ENCODE data around the gene ADRA2C.

Gene ADRA2C

DNA sequence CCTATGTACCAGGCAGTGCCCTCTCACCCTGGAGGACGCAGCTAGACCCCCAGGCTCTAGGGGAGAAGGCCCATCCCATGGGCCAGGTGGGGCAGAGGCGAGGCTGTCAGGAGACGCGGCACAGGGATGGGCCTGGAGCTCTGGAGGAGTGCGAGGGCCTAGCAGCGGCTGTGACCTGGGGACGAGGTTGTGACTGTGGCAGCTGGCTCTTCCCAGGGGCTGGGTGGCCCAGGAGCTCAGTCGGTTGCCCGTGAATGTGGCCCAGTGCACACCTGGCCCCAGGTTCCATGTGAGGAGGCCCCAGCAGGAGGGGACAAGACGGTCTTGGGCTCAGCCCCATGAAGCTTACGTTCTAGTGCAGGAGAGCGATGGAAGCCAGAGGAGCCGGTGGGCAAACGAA is 31.0 kb upstream of the ADRA2C start:
- DNase-seq = no peak

DNA sequence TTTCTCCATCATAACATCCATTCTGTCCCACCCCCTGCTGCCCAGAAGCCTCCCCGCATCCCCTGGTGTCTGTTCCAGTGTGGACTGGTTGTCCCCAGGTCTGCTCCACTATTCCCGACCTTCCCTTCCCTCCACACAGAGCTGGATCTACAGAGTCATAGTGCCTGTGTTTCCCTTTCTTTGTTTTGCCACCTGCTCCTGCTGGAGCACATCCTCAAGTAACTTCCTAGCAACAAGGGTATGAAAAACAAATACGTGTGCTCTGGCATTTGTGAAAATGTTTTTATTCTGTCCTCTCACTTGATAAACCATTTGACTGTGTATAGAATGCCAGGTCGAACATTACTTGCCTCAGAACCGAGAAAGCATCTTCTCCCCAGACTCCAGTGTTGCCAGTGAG is 29.9 kb upstream of the ADRA2C start:
- DNase-seq = no peak

DNA sequence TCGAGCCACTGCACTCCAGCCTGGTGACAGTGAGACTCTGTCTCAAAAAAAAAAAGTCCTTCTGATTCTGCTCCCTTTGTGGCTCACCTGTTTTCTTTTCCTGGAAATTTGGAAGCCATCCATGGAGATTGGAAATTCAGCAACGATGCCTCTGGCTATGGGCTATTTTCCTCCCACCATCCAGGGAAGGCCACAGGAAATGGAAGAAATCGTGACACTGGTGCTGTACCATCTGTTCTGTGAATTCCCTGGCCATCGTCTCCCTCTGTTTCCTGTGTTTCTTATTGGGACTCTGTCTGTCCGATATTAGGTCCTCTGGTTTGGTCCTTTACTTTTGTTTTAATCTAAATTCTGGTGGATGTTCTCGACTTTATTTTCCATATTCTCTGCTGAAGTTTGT is 29.4 kb upstream of the ADRA2C start:
- DNase-seq = no peak

DNA sequence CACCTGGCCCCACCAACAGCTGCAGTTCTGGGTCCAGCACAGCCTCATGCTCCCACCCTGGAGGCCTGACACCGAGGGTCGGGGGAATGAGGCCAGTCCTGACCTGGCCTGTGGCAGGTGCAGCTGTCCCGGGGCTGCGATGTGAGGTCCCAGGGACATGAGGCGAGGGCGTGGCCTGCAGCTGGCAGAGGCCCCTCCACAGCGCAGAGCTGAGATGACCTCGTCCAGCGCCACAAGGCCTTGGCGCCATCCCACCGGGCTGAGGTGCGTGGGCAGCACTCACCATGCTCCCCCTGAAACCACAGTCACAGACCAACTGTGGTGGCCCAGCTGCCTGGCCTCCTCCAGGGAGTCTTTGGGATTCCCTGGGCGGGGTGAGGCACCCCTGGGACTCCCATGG is 26.6 kb upstream of the ADRA2C start:
- no peak for DNase-seq

DNA sequence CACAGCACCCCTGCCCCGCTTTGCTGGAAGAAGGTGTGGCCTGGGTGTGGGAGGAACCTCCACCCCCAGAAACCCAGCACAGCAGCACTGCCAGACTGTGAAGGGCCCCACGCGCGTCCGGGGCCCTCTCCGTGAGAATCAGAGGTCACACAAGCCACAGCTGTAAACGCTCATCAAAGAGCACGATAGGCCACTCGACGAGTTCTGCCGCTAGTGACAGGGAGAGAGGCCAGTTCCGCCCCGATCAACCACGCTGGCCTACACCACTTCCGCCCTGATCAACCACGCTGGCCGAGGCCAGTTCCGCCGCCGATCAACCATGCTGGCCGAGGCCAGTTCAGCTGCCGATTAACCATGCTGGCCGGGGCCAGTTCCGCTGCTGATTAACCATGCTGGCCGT is 25.9 kb upstream of the ADRA2C start:
- DNase-seq = no peak

DNA sequence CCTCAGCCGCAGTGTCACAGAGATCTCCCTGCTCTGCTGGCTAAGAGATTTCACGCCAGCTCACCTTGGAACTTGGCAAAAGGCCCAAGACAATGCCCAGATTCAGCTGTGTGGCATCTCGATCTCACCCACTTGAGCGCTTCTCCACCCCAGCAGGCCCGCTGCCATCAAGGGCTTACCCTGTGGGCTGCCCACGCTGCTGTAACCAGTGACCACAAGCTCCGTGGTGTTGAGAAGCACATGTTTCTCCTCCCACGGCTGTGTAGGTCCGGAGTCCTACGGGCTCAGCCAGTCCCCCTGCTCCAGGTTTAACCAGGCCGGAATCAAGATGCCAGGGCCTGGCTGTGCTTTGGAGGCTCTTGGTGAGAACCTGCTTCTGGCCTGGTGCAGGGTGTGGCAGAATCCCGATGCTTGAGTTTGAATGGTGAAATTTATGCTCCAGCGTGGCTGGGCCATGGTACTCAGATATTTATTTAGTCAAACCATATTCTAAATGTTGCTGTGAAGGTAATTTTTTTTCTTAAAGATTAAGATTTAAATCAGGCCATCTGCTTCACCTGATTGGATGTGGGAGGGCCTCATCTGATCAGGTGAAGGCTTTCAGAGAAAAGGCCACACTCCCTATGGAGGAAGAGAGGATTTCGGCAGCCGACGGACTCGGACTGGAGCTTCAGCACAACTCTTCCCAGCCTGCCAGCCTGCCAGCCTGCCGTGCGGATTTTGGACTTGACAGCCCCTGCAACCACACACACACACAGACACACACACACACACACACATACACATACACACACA is 24.8 kb upstream of the ADRA2C start:
- DNase-seq = no peak

DNA sequence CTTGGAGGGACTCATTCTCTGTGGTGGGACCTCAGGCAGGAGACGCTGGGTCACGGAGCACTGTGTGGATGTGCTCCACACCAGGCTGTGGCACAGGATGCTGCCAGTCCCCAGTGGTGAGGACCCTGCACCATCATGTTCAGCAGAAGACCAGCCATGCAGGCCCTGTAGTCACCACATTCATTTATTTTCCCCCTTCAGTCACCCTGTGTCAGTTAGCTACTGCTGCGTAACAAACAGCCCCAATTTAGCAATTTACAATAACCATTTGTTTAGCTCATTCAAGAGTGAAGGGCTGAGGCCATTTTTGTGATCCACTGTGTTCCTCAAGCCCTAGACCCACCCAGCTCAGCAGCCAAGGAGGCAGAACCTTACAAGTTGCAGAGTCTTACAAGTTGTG is 23.6 kb upstream of the ADRA2C start:
- DNase-seq = no peak

DNA sequence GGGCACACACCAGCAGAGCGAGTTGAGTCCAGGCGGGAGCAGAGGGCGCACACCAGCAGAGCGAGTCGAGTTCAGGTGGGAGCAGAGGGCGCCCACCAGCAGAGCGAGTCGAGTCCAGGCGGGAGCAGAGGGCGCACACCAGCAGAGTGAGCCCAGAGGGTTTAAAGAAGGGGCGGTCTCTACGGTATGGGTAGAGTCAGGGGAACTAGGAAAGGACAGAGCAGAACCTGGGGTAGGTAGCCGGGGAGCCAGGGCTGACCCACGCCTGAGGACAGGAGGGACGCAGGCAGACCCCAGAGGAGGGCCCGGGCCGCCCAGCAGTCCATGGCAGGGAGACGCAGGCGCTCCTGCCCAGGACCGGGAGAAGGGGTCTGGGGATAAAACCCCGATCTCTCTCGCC is 22.0 kb upstream of the ADRA2C start:
- DNase-seq = no peak

DNA sequence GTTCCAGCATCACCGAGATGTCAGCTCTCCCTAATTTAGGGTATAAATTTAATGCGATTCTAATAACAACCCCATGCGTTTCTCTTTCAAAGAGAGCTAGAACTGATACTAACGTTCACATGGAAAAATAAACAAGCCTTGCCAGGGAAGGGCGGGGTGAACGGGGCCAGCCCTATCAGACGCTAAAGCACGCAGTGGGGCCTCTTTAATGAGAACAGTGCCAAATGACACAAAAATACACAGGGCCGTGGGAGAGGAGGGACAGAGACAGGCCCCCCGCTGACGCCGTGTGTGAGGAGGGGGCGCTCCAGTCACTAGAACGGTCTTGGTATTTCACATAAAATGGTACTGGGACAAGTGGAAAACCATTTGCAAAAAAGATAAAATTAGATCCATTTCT is 21.3 kb upstream of the ADRA2C start:
- DNase-seq = no peak

DNA sequence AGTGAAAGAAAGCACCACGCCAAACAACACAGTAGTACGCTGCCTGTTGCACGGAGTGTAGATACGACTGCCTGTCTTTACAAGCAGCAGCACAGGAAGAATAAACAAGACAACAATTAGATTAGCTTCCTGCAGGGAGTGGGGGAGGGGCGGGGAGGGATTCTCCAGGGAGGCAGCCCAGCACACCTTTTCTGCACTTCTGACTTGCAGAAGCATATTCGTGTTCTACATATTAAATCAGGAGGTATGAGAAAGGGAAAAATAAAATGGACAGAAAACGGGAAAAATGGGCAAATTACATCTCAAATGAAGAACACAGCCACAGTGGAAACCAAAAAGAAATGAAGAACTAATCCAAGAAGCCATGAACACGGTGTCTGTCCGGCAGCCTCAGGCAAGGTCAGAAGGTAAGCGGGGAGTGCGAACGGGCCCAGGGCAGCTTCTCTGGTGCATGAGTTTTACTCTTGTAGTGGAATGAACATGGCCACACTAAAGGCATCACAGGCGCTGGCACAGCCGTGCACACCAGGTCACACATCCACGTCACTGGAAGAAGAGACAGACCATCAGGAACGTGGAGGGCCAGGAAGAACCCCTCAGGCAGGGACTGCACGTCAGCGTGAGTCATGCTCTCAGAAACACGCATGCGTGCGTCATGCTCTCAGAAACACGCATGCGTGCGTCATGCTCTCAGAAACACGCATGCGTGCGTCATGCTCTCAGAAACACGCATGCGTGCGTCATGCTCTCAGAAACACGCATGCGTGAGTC is 20.1 kb upstream of the ADRA2C start:
- peak; percentile 31 to 77 for DNase-seq

DNA sequence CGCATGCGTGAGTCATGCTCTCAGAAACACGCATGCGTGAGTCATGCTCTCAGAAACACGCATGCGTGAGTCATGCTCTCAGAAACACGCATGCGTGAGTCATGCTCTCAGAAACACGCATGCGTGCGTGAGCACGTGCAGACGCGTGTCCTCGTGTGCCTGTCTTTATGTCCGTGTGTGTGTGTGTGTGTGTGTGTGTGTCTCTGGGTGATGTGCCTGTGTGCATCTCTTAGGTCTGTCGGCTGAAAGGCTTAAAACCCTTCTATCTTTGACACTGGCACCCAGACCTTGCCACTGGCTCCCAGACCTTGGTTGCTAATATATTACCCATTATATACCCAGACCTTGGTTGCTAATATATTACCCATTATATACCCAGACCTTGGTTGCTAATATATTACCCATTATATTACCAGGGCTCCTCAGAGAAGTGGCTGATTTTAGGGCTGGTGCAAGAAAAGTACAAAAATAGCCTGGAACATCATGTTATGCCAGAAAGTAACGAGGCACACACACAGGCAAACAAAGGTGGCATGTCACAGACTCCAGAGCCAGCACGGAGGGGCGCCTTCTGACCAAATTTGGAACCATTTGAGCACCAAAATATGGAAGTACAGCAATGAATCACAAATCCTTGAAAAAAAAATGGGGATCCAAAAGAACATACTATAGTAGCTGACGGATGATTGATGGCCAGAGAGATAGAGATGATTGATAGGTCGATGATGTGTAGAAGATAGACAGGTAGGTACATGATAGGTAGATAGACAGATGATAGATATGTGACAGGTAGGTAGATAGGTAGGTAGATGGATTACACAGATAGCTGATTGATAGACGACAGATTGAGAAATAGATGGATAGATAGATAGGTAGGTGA is 19.2 kb upstream of the ADRA2C start:
- no peak for DNase-seq

DNA sequence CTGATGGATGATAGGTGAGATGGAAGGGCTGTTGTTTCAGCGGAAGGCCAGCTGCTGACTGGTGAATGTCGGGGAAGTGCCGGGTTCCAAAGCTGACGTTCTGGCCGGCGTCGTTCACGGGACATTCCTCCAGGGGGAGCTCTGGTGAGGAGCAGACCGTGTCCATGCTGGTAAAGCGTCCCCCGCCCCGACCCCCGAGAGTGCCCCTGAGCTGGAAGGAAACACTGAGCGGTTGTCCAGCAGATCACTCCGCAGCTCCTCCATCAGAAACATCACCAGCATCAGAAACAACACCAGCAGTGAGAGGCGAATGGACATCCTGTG is 18.6 kb upstream of the ADRA2C start:
- DNase-seq = no peak

DNA sequence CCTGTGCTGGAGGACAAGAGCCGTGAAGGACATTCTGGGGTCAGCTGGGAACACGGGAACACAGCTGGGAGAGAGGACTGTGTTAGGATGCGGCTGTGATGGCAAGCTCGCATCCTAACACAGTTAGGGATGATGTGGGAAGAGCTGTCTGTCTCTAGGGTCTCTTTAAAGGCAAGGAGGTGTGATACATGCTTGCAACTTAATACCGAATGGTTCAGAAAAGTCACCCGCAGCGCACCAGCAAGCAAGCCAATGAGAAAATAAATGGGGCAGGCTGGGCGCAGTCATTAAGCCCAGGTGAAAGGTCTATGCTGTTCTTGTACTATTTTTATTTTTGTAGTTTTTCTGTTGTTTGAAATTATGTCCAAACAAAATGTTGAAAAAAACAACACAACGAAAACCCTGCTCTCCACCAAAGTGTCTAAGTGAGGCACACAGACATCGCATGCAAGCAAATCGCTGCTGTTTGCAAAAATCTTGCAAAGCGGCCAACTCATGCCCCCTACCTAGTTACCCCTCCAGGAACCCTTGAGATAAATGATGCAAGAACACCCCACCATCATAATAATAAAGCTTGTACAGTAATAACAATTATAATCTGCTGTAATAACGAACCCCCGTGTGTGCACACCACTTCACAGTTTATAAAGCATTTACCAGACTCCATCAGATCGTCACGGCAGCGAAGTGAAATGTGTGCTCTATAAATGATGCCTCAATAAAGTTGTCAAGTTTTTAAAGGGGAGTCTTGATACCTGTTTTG is 17.9 kb upstream of the ADRA2C start:
- no peak for DNase-seq

DNA sequence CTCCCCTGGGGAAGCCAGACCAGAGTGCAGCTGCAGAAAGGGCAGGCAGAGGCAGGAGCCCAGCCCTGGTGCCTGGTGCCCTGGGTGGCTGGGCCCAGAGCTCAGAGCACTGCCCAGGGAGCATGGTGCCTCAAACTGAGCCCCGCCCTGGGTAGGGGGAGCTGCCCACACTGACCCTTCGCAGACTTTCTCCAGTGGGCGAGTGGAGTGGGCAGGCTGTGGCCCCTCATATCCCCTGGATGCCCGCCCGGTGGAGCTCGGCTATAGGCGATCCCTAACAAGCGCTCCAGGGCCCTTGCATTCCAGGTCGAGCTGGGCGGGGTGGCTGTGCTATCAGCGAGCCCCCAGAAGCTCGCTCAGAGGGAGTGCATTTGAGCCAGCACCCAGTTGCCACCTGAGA is 17.1 kb upstream of the ADRA2C start:
- no peak for DNase-seq

DNA sequence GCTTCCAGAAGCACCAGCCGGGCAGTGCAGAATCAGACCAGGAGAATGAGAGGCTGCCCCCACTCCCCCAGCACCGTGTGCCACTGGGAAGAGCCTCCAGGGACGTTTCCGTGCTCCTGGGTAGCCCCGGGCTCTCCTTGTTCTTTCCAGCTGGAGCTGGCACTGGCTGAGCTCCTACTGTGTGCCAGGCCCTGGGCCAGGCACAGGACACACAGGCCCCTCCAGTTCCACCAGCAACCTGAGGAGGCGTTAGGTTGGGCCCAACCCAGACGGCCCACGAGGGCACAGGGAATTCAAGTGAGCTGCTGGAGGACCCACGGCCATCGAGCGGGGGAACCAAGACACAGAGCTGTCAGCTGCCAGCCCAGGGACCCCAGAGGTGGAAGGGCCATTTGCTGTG is 15.9 kb upstream of the ADRA2C start:
- no peak for DNase-seq

DNA sequence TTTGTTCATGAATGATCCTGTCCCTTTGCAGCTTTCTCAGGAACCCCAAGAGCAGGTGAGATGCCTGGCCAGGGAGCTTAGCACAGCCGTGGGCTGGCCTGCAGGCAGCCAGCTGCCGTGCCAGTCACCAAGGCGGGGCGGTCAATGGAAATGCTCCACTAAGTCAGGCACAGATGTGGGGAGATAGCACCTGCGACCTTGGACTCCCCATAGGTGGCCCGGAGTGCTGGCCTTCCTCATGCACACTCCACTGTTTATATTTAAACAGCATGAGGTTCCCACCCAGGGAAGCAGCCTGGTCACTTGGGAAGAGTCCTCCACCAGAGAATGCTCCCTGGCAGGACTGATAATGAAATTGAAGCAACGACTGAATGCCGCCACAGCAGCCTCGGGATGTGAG is 14.2 kb upstream of the ADRA2C start:
- no peak for DNase-seq

DNA sequence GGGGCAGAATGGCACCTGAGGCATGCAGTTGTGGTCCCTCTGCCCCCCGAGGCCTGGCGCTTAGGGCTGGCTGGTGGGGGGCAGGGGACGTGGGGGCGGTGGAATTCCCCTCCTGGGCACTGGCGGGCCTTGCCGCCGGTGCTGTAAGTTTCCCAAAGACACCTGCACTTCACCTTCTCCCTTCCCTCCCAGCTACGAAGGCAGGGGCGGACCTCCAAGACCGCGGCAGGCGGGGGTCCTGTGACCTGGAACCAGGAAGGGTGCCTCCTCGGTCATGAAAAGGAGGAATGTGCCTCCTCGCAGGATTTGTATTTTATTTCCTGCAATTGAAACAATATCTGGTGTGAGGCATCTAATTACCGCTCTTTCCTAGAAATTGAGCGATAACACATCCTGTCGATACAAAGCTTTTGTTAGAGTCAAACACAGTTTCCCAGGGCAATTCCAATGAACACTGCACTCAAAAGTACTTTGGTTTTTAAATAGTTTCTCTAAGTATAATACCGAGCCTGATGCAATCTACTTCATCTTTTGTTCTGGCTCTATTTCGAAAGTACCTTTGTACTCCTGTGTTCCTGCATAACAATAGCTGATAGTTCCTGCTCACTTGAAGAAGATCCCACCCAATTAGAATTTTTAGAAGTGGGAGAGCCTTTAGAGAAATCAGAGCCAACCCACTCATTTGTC is 12.3 kb upstream of the ADRA2C start:
- DNase-seq = no peak

DNA sequence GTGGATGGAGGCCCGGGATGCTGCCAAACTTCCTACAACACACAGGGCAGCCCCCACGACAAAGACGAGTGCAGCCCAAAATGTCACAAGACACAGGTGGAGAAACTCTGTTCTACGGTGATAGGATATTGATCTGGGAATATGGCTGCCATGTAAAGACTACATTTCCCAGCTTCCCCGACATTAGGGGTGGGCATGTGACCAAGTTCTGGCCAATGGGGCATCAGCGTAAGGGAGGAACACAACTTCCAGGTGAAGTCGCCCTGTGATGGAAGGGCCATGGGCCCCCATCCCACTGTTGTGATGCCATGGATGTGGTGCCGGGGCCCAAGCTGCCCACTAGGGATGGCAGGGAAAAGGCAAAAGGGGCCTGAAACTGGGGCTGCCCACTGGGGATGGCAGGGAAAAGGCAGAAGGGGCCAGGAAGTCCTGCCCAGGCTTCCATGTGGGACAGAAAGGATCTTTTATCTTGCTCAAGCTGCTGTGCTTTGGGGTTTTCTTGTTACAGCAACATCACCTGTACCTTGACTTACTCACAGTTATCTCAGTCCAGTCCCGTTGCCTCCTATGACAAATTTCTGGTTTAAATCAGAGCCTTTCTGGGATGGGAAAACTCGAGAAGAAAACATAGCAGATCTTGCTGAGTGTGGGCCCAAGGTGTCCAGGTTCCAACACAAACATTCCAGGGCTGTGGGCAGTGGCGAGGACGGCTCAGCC is 9.7 kb upstream of the ADRA2C start:
- no peak for DNase-seq

DNA sequence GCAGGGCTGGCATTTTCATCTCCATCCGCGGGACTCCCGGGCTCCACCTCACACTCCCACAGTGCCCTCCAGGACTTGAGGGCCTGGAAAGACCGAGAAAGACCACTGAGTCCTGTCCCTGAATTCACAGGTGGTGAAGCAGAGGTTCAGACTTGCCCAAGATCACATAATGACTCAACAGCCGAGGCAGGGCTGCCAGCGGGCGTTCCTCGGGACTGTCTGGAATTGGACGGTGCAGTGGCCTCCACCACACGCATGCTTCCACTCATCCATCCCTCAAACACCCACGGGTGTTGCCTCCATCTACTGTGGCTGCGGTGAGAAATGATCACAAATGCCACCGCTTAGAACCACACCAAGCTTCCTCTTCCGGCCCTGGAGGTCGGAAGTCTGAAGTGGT is 6.9 kb upstream of the ADRA2C start:
- no peak for DNase-seq

DNA sequence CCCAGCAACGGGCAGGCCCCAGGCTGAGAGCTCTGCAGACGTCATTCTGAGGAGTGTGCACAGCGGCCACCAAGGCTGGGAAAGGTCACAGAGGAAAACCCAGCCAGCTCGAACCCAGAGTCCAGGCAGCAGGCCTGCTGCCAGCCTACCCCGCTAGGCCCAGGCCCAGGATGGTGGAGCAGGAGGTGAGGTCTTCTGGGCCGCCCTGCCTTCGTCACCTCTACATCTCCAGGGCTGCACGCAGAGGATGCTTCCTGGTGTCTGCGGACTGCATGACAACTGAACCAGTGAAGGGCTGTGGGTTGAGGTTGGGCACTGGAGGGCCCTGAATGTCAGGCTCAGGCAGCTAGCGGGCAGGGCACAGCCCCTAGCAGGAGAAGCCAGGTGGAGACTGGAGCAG is 5.8 kb upstream of the ADRA2C start:
- no peak for DNase-seq

DNA sequence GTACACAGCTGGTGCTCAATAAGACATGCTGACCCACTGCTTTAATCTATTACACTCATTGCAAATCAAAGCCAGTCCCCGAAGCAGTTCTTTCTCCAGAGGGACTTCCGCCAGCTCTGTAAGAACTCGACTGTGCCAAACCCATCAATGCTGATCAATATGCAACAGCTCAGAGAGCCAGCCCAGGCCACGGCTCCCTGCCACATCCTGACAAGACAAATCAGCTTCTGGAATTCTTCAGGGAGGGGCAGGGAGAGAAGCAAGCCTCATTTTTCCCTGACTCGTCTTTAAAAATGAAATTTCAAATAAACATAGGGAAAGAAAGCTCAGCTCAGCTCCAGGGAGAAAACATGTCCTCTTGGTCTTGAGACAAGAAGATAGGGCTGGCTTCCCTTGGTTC is 5.3 kb upstream of the ADRA2C start:
- no peak for DNase-seq

DNA sequence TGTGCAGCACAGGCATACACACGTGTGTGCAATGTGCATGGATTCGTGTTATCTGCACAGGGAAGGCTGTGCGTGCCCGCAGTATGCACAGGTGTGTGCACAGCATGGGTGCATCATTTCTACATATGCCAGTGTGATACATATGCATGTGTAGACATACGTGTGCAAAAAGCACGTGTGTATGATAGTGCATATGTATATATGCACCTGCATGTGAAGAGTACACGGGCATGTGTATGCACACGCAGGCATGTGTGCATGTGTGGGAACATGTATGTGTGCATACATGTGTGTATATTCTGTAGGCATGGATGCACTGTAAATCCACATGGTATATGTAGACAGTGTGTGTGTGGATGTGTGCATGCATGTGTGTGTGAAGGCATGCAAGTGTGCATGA is 3.9 kb upstream of the ADRA2C start:
- no peak for DNase-seq

All from SHP77 (cell line).